Transverse colon (tissue), 4 donors: ENCODE data around the gene USP34.

ENCODE experiments used
- CTCF ChIP-seq, 5 experiments: fragments of 200-600 bp in 3 of 5; fragments of 450-650 bp in 2 of 5; sonication (generic) in 3 of 5; IDR thresholded peaks; 1 replicate in 2 of 5; 2 replicates in 3 of 5; pipeline ENCODE4 v1.5.1; 2016 to 2017; ENCODE audit warnings: antibody characterized with exemption in 5 of 5, inconsistent platforms in 3 of 5, mild to moderate bottlenecking in 2 of 5, moderate library complexity in 1 of 5
- EP300 ChIP-seq: sonication (generic); formaldehyde crosslinking; IDR thresholded peaks from one replicate; pipeline ENCODE4 v1.6.1; 2017; ENCODE audit warnings: antibody characterized with exemption, low read depth
- POLR2AphosphoS5 ChIP-seq, 3 donors: sonication (generic); formaldehyde crosslinking; IDR thresholded peaks; one replicate each; pipeline ENCODE4 v1.6.1; 2016; ENCODE audit warnings: antibody characterized with exemption in 3 of 3

- no peak for TF ChIP-seq EP300
- TF ChIP-seq POLR2AphosphoS5 (IDR thresholded peaks at IDR 0.05): no peak
- TF ChIP-seq CTCF (IDR thresholded peaks at IDR 0.05): no peak
Measured at GRCh38 chr2:61196671-61197070, 274.2 kb downstream of the USP34 start.
